A549 (cell line): Measurements from ENCODE around the gene CRTC3. TPM values are rescaled to one million over a fixed set of nuclear protein-coding genes. Genes with fewer than 3 reads are reported as not detected.

Experiments used
- ATAC-seq, 2 experiments: fragments of 200-7000 bp in 1 of 2; fragments of >200 bp in 1 of 2; cut with Nextera tagmentation in 1 of 2; cut with Tn5 transposase in 1 of 2; 3 replicates each; pipeline versions ENCODE4 v1.8.0 to v1.9.1; 2018 to 2020; ENCODE audit warnings: mild to moderate bottlenecking in 1 of 2, moderate library complexity in 1 of 2
- CTCF ChIA-PET: fragments of 300-600 bp; sonication (Branson Sonifier 250); formaldehyde crosslinking; extraction: SDS; loops from one replicate; lab custom pipeline; 2021; ENCODE audit warnings: antibody characterized with exemption, inconsistent platforms; lab: Yijun Ruan, JAX
- POLR2A ChIA-PET: fragments of 350-600 bp; formaldehyde crosslinking; extraction: SDS; loops from one replicate; lab custom pipeline; 2021; ENCODE audit warnings: antibody characterized with exemption, inconsistent platforms; lab: Yijun Ruan, JAX
- DNase-seq, 2 experiments: peaks; one replicate each; pipeline versions ENCODE4 v3.0.0 to v3.0.0-alpha.2; 2011 to 2016; ENCODE audit warnings: low read depth in 1 of 2, low spot score in 1 of 2
- FAIRE-seq: peaks from 2 replicates; lab custom pipeline; 2011; peaks lifted over from hg19 to GRCh38; lab: Jason Lieb, UNC
- H3K27ac ChIP-seq, 2 experiments: fragments of >200 bp; sonication (Bioruptor Twin); formaldehyde crosslinking; 3 replicates each; pipeline ENCODE4 v1.5.1; 2016 to 2017
- H3K4me1 ChIP-seq: fragments of >200 bp; sonication (Bioruptor Twin); formaldehyde crosslinking; 3 replicates; pipeline ENCODE4 v1.6.1; 2016
- H3K4me2 ChIP-seq: fragments of >200 bp; sonication (Bioruptor Twin); formaldehyde crosslinking; 3 replicates; pipeline ENCODE4 v1.6.1; 2016
- H3K4me3 ChIP-seq: fragments of >200 bp; sonication (Bioruptor Twin); formaldehyde crosslinking; 3 replicates; pipeline ENCODE4 v1.5.1; 2016
- H3K9me3 ChIP-seq: fragments of >200 bp; sonication (Bioruptor Twin); formaldehyde crosslinking; 3 replicates; pipeline ENCODE4 v1.6.1; 2016
- ATOH8 ChIP-seq: fragments of 250-450 bp; sonication (Bioruptor Pico); IDR thresholded peaks from 2 replicates; pipeline ENCODE4 v1.5.0; 2020; ENCODE audit warnings: low read depth, mild to moderate bottlenecking, moderate library complexity
- BCL3 ChIP-seq: fragments of >200 bp; sonication (Bioruptor Twin); formaldehyde crosslinking; IDR thresholded peaks from 3 replicates; pipeline ENCODE4 v1.6.1; 2016
- BHLHE40 ChIP-seq: IDR thresholded peaks from 2 replicates; pipeline ENCODE4 v1.6.1; 2012; ENCODE audit warnings: low read depth, low read length, inconsistent platforms
- CBX2 ChIP-seq: fragments of 200-600 bp; sonication (generic); IDR thresholded peaks from 2 replicates; pipeline ENCODE4 v1.6.1; 2016; ENCODE audit warnings: low read depth, mild to moderate bottlenecking, borderline replicate concordance
- CEBPB ChIP-seq, 2 experiments: fragments of >200 bp in 1 of 2; sonication (Bioruptor Twin) in 1 of 2; formaldehyde crosslinking in 1 of 2; IDR thresholded peaks; 2 replicates each; pipeline ENCODE4 v1.6.1; 2012 to 2016
- CHD4 ChIP-seq: fragments of 200-600 bp; sonication (generic); IDR thresholded peaks from 2 replicates; pipeline ENCODE4 v1.6.1; 2016; ENCODE audit warnings: antibody characterized with exemption, mild to moderate bottlenecking, borderline replicate concordance
- EP300 ChIP-seq, 2 experiments: fragments of >200 bp; sonication (Bioruptor Twin); formaldehyde crosslinking; IDR thresholded peaks; 2 replicates in 1 of 2; 3 replicates in 1 of 2; pipeline ENCODE4 v1.6.1; 2016 to 2017
- FOSB ChIP-seq: fragments of 250-450 bp; sonication (Bioruptor Pico); IDR thresholded peaks from 2 replicates; pipeline ENCODE4 v1.5.0; 2020; ENCODE audit warnings: mild to moderate bottlenecking, moderate library complexity
- GATA3 ChIP-seq: IDR thresholded peaks from 2 replicates; pipeline ENCODE4 v1.6.1; 2012; ENCODE audit warnings: borderline replicate concordance
- HEYL ChIP-seq: fragments of 250-450 bp; sonication (Bioruptor Pico); IDR thresholded peaks from 2 replicates; pipeline ENCODE4 v1.8.0; 2021; ENCODE audit warnings: mild to moderate bottlenecking, moderate library complexity
- HOXB13 ChIP-seq: fragments of 250-450 bp; sonication (Bioruptor Pico); IDR thresholded peaks from 2 replicates; pipeline ENCODE4 v1.5.0; 2020; ENCODE audit warnings: low read depth, mild to moderate bottlenecking, moderate library complexity
- JUN ChIP-seq, 2 experiments: fragments of >200 bp; sonication (Bioruptor Twin); formaldehyde crosslinking; IDR thresholded peaks; 2 replicates in 1 of 2; 3 replicates in 1 of 2; pipeline ENCODE4 v1.6.1; 2016 to 2017
- KDM5A ChIP-seq: fragments of 200-600 bp; sonication (generic); IDR thresholded peaks from 2 replicates; pipeline ENCODE4 v1.6.1; 2016; ENCODE audit warnings: antibody characterized with exemption, mild to moderate bottlenecking
- MAFK ChIP-seq: fragments of 450-650 bp; IDR thresholded peaks from 2 replicates; pipeline ENCODE4 v1.6.1; 2014; ENCODE audit not compliant: partially characterized antibody
- NPAS2 ChIP-seq: fragments of 250-450 bp; sonication (Bioruptor Pico); IDR thresholded peaks from 2 replicates; pipeline ENCODE4 v1.8.0; 2022; ENCODE audit warnings: mild to moderate bottlenecking, moderate library complexity, borderline replicate concordance
- PHF8 ChIP-seq: fragments of 200-600 bp; sonication (generic); IDR thresholded peaks from 2 replicates; pipeline ENCODE4 v1.6.1; 2016; ENCODE audit warnings: low read depth, mild to moderate bottlenecking, antibody characterized with exemption, moderate library complexity, borderline replicate concordance
- POLR2A ChIP-seq: IDR thresholded peaks from 2 replicates; pipeline ENCODE4 v1.6.1; 2012; ENCODE audit warnings: mild to moderate bottlenecking, low read length
- RFX5 ChIP-seq: fragments of 450-650 bp; IDR thresholded peaks from 2 replicates; pipeline ENCODE4 v1.7.1; 2014; ENCODE audit warnings: antibody characterized with exemption, mild to moderate bottlenecking, moderate library complexity
- RNF2 ChIP-seq: fragments of 200-600 bp; sonication (generic); IDR thresholded peaks from 2 replicates; pipeline ENCODE4 v1.6.1; 2016; ENCODE audit warnings: low read depth, mild to moderate bottlenecking, antibody characterized with exemption, moderate library complexity, borderline replicate concordance
- SMC3 ChIP-seq: fragments of >200 bp; sonication (Bioruptor Twin); formaldehyde crosslinking; IDR thresholded peaks from 3 replicates; pipeline ENCODE4 v1.6.1; 2018; ENCODE audit warnings: inconsistent platforms
- TFCP2L1 ChIP-seq: fragments of 250-450 bp; sonication (Bioruptor Pico); IDR thresholded peaks from 2 replicates; pipeline ENCODE4 v1.5.0; 2021; ENCODE audit warnings: mild to moderate bottlenecking
- USF2 ChIP-seq: fragments of 450-650 bp; IDR thresholded peaks from 2 replicates; pipeline ENCODE4 v1.6.1; 2014; ENCODE audit warnings: antibody characterized with exemption
- ZFP36 ChIP-seq: fragments of 450-650 bp; IDR thresholded peaks from 2 replicates; pipeline ENCODE4 v1.6.1; 2014; ENCODE audit warnings: borderline replicate concordance; ENCODE audit not compliant: partially characterized antibody
- ZSCAN20 ChIP-seq: fragments of 250-450 bp; sonication (Bioruptor Pico); IDR thresholded peaks from 2 replicates; pipeline ENCODE4 v1.8.0; 2022; ENCODE audit warnings: mild to moderate bottlenecking, moderate library complexity
- WGBS: methylation state at CpG from one replicate; pipeline ENCODE4 v1.1.6; 2017; ENCODE audit errors: missing lambda C conversion rate; 5-methylcytosine and 5-hydroxymethylcytosine counted together
- polyA minus RNA-seq: library from RNA; depleted of rRNA, polyadenylated mRNA; stranded (reverse); fragments of >200 nt; gene quantifications from 2 replicates; pipeline ENCODE4 v1.2.3, GENCODE V29; 2011; rRNA and poly(A)+ RNA removed
- polyA plus RNA-seq, 4 experiments: library from polyadenylated mRNA; depleted of rRNA in 3 of 4; stranded (reverse); fragments of >200 nt; fragmentation: RNase III in 1 of 4; extraction: RNeasy Plus Mini Kit Qiagen cat#74134 plus additional on column Dnase treatment in 1 of 4; gene quantifications; 2 replicates in 3 of 4; 3 replicates in 1 of 4; pipeline ENCODE4 v1.2.3, GENCODE V29; 2011 to 2017
- TF ChIP-seq, protein P1 (sequence below): IDR thresholded peaks from 2 replicates; pipeline ENCODE4 v1.6.1; 2012; ENCODE audit warnings: low read depth, borderline replicate concordance
- TF ChIP-seq, protein P2 (sequence below): fragments of 250-450 bp; sonication (Bioruptor Pico); IDR thresholded peaks from 2 replicates; pipeline ENCODE4 v1.5.0; 2021; ENCODE audit warnings: mild to moderate bottlenecking, moderate library complexity, borderline replicate concordance
- TF ChIP-seq, protein P3 (sequence below): fragments of >200 bp; sonication (Bioruptor Twin); formaldehyde crosslinking; IDR thresholded peaks from 3 replicates; pipeline ENCODE4 v1.5.1; 2016

CRTC3 gene
- polyA plus RNA-seq (2011; rRNA removed) (28.6 and 30.5 TPM in 2 replicates), polyA plus RNA-seq (2017; fragmentation: RNase III; extraction: RNeasy Plus Mini Kit Qiagen cat#74134 plus additional on column Dnase treatment) (17.5 to 20.1 TPM (median 18.2 TPM) in 3 replicates), polyA minus RNA-seq (34.3 and 36.2 TPM in 2 replicates)
- 14.9 and 19.7 TPM in 2 replicates for polyA plus RNA-seq (2012; cell fraction: cytosol; rRNA removed)
- polyA plus RNA-seq (2012; cell fraction: nucleus; rRNA removed), result 40.7 and 45.9 TPM in 2 replicates

GRCh38 chr15:90529371-90530249 is at the start of gene CRTC3:
Gene CRTC3, plus strand, starts transcription at chr15:90529923. Its CDS starts 149 bp downstream, at chr15:90530072.
- H3K4me3 ChIP-seq, result peak within 1 kb of the TSS; percentile 66
- ATAC-seq (peak; percentile 90), FAIRE-seq (no peak), DNase-seq (peak; percentile 68 to 74)
- 7% methylated on average over 41 of the region's 104 CpGs for WGBS
- H3K9me3 ChIP-seq, result no peaks in the 10 kb centered on the region
- H3K4me2 ChIP-seq, result peak within 1 kb of the TSS; percentile 87
- H3K27ac ChIP-seq, result peak within 1 kb of the TSS; percentile 86 to 96
- no peak for TF ChIP-seq MAFK
- no peak for TF ChIP-seq GATA3
- no peak for TF ChIP-seq ZSCAN20
- TF ChIP-seq RNF2, result peak; percentile 40; the same call in 1 of the 2 replicates
- peak; percentile 74 for TF ChIP-seq PHF8
- no peak for TF ChIP-seq USF2
- no peak for TF ChIP-seq RFX5
- peak; percentile 33 to 82; a peak in 3 of 5 replicates for TF ChIP-seq JUN (IDR thresholded peaks at IDR 0.05)
- no peak for TF ChIP-seq EP300 (IDR thresholded peaks at IDR 0.05)
- TF ChIP-seq SMC3, result no peak
- TF ChIP-seq BHLHE40, result no peak
- no peak for TF ChIP-seq KDM5A
- TF ChIP-seq POLR2A, result peak; percentile 82
- TF ChIP-seq BCL3, result peak; percentile 79; the same call in 2 of the 3 replicates
- TF ChIP-seq TFCP2L1 (CRISPR knock-in tag), result 0 out of 2 replicates have a peak, but pooled peaks have one; percentile 8
- TF ChIP-seq HEYL (CRISPR knock-in tag), result no peak
- no peak for TF ChIP-seq ZFP36
- TF ChIP-seq CHD4, result no peak
- TF ChIP-seq, protein P1, sequence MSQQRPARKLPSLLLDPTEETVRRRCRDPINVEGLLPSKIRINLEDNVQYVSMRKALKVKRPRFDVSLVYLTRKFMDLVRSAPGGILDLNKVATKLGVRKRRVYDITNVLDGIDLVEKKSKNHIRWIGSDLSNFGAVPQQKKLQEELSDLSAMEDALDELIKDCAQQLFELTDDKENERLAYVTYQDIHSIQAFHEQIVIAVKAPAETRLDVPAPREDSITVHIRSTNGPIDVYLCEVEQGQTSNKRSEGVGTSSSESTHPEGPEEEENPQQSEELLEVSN, result peak; percentile 58
- TF ChIP-seq FOSB, result no peak
- no peak for TF ChIP-seq NPAS2 (CRISPR knock-in tag)
- no peak for TF ChIP-seq CBX2
- TF ChIP-seq HOXB13 (CRISPR knock-in tag), result no peak
- TF ChIP-seq, protein P2, sequence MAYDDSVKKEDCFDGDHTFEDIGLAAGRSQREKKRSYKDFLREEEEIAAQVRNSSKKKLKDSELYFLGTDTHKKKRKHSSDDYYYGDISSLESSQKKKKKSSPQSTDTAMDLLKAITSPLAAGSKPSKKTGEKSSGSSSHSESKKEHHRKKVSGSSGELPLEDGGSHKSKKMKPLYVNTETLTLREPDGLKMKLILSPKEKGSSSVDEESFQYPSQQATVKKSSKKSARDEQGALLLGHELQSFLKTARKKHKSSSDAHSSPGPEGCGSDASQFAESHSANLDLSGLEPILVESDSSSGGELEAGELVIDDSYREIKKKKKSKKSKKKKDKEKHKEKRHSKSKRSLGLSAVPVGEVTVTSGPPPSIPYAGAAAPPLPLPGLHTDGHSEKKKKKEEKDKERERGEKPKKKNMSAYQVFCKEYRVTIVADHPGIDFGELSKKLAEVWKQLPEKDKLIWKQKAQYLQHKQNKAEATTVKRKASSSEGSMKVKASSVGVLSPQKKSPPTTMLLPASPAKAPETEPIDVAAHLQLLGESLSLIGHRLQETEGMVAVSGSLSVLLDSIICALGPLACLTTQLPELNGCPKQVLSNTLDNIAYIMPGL (CRISPR knock-in tag), result no peak
- TF ChIP-seq CEBPB (IDR thresholded peaks at IDR 0.05), result no peak
- no peak for TF ChIP-seq ATOH8 (CRISPR knock-in tag)
- TF ChIP-seq, protein P3, sequence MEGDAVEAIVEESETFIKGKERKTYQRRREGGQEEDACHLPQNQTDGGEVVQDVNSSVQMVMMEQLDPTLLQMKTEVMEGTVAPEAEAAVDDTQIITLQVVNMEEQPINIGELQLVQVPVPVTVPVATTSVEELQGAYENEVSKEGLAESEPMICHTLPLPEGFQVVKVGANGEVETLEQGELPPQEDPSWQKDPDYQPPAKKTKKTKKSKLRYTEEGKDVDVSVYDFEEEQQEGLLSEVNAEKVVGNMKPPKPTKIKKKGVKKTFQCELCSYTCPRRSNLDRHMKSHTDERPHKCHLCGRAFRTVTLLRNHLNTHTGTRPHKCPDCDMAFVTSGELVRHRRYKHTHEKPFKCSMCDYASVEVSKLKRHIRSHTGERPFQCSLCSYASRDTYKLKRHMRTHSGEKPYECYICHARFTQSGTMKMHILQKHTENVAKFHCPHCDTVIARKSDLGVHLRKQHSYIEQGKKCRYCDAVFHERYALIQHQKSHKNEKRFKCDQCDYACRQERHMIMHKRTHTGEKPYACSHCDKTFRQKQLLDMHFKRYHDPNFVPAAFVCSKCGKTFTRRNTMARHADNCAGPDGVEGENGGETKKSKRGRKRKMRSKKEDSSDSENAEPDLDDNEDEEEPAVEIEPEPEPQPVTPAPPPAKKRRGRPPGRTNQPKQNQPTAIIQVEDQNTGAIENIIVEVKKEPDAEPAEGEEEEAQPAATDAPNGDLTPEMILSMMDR, result peak; percentile 32; the same call in 2 of the 3 replicates
- POLR2A ChIA-PET, result interaction anchor here (0.7 to 1.6 kb wide), 7 partner anchors 13 to 187 kb away, joined by 3 to 6 read pairs (median 4); partner anchors contain the start of genes BLM and IQGAP1
- CTCF ChIA-PET, result interaction anchor here (0.5 to 2.8 kb wide), 13 partner anchors 11 to 403 kb away, joined by 3 to 12 read pairs (median 4); partner anchors contain the start of gene HDDC3
- H3K4me1 ChIP-seq, result peaks cover 13% of the 10 kb centered on the region; the same call in 2 of the 3 replicates
